ENCODE data around the gene AP2A1.
"Not testable (repeated sequence)": the region's sequence is repeated elsewhere in the genome, so short reads cannot be mapped to it uniquely, and the experiment has no call there.

The AP2A1 gene

GRCh38 chr19:49816590-49816989 is 49.8 kb downstream of the AP2A1 start:
- Histone ChIP-seq H3K27ac (ENCODE audit: low read depth, low read length) (no peak overlapping the region), H3K9ac (ENCODE audit: low read depth, low read length) (no peak overlapping the region), H3K4me1 (ENCODE audit: insufficient read depth, low read length) (peaks cover 4% of the 10 kb centered on the region; the same call in 1 of the 2 replicates), H3K4me3 (ENCODE audit: low read length) (no peak overlapping the region), H3K36me3 (ENCODE audit: insufficient read depth, low read length) (peaks cover 11% of the 10 kb centered on the region), H3K27me3 (ENCODE audit: insufficient read depth, low read length) (no peaks in the 10 kb centered on the region), H3K9me3 (ENCODE audit: insufficient read depth, low read depth, low read length) (no peaks in the 10 kb centered on the region)
- WGBS: 89% methylated on average over 14 of the region's 14 CpGs

- Histone ChIP-seq H3K9ac (ENCODE audit: low read depth, low read length) (peak within 1 kb of the TSS; percentile 96), H3K9me3 (ENCODE audit: insufficient read depth, low read depth, low read length) (no peaks in the 10 kb centered on the region), H3K4me3 (ENCODE audit: low read length) (peak within 1 kb of the TSS; percentile 99), H3K36me3 (ENCODE audit: insufficient read depth, low read length) (peaks cover 16% of the 10 kb centered on the region), H3K4me1 (ENCODE audit: insufficient read depth, low read length) (peaks cover 4% of the 10 kb centered on the region; the same call in 1 of the 2 replicates), H3K27me3 (ENCODE audit: insufficient read depth, low read length) (no peaks in the 10 kb centered on the region), H3K27ac (ENCODE audit: low read depth, low read length) (peak within 1 kb of the TSS; percentile 94)
- WGBS: under 1% methylated on average over 57 of the region's 57 CpGs
Observed at GRCh38 chr19:49817964-49818648, 51.3 kb downstream of the AP2A1 start, which contains the start of gene MED25. MED25 (plus strand) TSS chr19:49818289; CDS start chr19:49818342, 53 bp downstream.

DNA sequence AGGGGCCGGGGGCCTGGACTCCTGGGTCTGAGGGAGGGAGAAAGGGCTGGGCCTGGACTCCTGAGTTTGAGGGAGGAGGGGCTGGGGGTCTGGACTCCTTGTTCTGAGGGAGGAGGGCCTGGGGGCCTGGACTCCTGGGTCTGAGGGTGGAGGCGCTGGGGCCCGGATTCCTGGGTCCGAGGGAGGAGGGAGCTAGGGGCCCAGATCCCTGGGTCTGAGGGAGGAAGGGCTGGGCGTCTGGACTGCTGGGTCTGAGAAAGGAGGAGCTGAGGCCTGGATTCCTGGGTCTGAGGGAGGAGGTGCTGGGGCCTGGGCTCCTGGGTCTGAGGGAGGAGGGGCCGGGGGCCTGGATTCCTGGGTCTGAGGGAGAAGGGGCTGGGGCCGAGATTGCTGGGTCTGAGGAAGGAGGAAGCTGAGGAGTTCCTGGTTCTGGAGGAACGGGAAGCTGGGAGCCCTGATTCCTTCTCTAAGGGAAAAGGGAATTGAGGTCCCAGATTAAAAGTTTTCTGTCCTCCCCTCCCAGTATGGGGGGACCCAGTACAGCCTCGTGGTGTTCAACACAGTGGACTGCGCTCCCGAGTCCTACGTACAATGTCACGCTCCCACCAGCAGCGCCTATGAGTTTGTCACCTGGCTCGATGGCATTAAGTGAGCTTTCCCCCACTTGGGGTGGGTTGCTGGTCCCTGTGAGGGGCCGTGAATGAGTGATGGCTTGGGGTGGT is 52.0 kb downstream of the AP2A1 start:
- Histone ChIP-seq H3K9me3 (ENCODE audit: insufficient read depth, low read depth, low read length) (no peaks in the 10 kb centered on the region), H3K9ac (ENCODE audit: low read depth, low read length) (peak overlapping the region; percentile 96), H3K4me3 (ENCODE audit: low read length) (peak overlapping the region; percentile 99), H3K4me1 (ENCODE audit: insufficient read depth, low read length) (peaks cover 3% of the 10 kb centered on the region; the same call in 1 of the 2 replicates), H3K27ac (ENCODE audit: low read depth, low read length) (peak overlapping the region; percentile 94; the same call in 1 of the 2 replicates), H3K36me3 (ENCODE audit: insufficient read depth, low read length) (peaks cover 23% of the 10 kb centered on the region), H3K27me3 (ENCODE audit: insufficient read depth, low read length) (no peaks in the 10 kb centered on the region)
- WGBS: 46% methylated on average over 16 of the region's 16 CpGs

DNA sequence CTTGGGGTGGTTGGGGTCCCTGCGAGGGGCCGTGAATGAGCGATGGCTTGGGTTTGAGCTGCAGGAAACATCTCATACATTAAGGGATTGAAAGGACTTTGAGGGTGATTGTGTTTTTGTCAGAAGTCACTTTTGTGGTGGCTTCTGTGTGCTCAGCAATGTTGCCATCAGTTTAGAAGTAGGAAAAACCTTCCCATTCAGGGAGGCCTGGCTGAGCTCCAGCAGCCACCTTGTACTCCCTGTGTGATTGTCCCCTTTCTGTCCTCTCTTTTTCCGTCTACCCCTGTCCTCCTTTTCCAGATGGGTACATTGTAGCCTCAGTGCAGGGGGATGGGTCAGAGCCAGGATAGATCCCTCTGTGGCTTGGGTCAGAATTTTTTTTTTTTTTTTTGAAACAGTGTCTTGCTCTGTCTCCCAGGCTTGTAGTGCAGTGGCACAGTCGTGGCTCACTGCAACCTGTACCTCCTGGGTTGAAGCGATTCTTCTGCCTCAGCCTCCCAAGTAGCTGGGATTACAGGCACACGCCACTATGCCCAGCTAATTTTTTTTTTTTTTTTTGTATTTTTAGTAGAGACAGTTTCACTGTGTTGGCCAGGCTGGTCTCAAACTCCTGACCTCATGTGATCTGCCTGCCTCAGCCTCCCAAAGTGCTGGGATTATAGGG is 52.8 kb downstream of the AP2A1 start:
- Histone ChIP-seq H3K9ac (ENCODE audit: low read depth, low read length) (0 out of 2 replicates have a peak overlapping the region, but pooled peaks have one; percentile 96), H3K4me3 (ENCODE audit: low read length) (peak overlapping the region; percentile 99), H3K36me3 (ENCODE audit: insufficient read depth, low read length) (peaks cover 25% of the 10 kb centered on the region)
- not testable (repeated sequence) for H3K4me1 ChIP-seq (ENCODE audit: insufficient read depth, low read length); H3K27me3 ChIP-seq (ENCODE audit: insufficient read depth, low read length); H3K27ac ChIP-seq (ENCODE audit: low read depth, low read length); H3K9me3 ChIP-seq (ENCODE audit: insufficient read depth, low read depth, low read length)
- 88% methylated on average over 6 of the region's 7 CpGs for WGBS

DNA sequence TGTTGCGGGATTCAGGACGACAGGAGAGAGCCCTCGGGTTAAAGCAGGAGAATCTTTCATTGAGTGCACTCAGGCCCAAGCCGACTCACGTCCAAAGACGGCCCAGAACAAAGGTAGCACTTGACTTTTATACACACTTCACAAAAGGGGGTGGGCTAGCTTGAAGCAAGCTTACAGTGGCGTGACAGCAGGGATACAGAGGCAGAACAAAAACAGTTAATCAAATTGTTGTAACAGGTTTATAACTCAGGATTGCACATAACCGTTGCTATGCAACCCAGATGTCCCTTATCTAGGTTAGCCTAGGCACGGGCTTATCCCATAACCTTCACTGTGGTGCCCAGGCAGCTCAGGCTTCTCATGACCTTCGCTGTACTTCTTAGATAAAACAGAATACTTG is 53.3 kb downstream of the AP2A1 start:
- Histone ChIP-seq H3K27me3 (ENCODE audit: insufficient read depth, low read length) (no peaks in the 10 kb centered on the region), H3K9me3 (ENCODE audit: insufficient read depth, low read depth, low read length) (no peaks in the 10 kb centered on the region), H3K4me3 (ENCODE audit: low read length) (no peak overlapping the region), H3K4me1 (ENCODE audit: insufficient read depth, low read length) (no peaks in the 10 kb centered on the region; the same call in 1 of the 2 replicates), H3K9ac (ENCODE audit: low read depth, low read length) (no peak overlapping the region), H3K36me3 (ENCODE audit: insufficient read depth, low read length) (peaks cover 25% of the 10 kb centered on the region), H3K27ac (ENCODE audit: low read depth, low read length) (no peak overlapping the region)
- 87% methylated on average over 10 of the region's 10 CpGs for WGBS

DNA sequence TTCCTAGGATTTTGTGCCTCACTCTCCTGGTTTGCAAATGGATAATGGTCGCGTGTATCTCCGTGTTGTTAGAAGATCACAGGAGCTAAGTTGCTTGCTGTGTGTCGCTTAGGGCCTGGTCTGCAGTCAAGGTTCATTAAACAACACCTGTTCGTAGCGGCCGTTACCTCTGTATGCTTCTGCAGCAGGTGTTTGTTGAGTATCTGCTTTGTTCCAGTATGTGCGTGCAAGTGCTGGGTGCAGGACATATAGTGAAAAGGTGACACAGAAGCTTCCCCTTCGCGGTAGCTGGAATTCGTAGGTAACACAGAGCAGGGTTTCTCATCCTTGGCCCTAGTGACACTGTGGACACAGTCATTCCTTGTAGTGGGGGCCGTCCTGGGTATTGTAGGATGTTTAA is 56.7 kb downstream of the AP2A1 start:
- no peak overlapping the region for H3K27ac ChIP-seq (ENCODE audit: low read depth, low read length)
- H3K9ac ChIP-seq (ENCODE audit: low read depth, low read length): no peak overlapping the region
- WGBS: 86% methylated on average over 12 of the region's 12 CpGs
- no peaks in the 10 kb centered on the region; the same call in 1 of the 2 replicates for H3K4me1 ChIP-seq (ENCODE audit: insufficient read depth, low read length)
- no peaks in the 10 kb centered on the region for H3K9me3 ChIP-seq (ENCODE audit: insufficient read depth, low read depth, low read length)
- H3K4me3 ChIP-seq (ENCODE audit: low read length): no peak overlapping the region
- H3K36me3 ChIP-seq (ENCODE audit: insufficient read depth, low read length): peaks cover 25% of the 10 kb centered on the region
- no peaks in the 10 kb centered on the region for H3K27me3 ChIP-seq (ENCODE audit: insufficient read depth, low read length)

DNA sequence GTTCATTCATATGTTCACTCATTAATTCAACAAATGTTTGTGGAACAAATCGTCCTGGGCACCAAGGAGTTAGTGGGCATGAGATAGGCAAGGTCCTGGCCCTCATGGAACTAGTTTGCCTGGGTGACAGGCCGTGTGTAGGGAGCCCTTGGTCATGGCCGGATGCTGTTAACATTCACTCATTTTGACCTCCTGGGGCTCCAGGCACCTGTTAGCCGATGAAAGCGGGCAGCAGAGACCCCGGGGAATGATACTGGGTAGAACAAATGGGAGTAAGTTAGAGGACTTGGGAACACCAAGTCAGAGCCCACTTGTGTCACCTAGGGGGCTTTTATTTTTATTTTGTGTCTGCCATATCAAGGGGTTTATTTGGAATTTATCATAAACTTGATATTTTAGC is 57.9 kb downstream of the AP2A1 start:
- whole genome bisulfite sequencing: 90% methylated on average over 6 of the region's 6 CpGs
- H3K27ac ChIP-seq (ENCODE audit: low read depth, low read length): no peak overlapping the region
- H3K27me3 ChIP-seq (ENCODE audit: insufficient read depth, low read length): no peaks in the 10 kb centered on the region
- H3K4me1 ChIP-seq (ENCODE audit: insufficient read depth, low read length): no peaks in the 10 kb centered on the region
- H3K9ac ChIP-seq (ENCODE audit: low read depth, low read length): no peak overlapping the region
- H3K36me3 ChIP-seq (ENCODE audit: insufficient read depth, low read length): peaks cover 25% of the 10 kb centered on the region
- no peaks in the 10 kb centered on the region for H3K9me3 ChIP-seq (ENCODE audit: insufficient read depth, low read depth, low read length)
- H3K4me3 ChIP-seq (ENCODE audit: low read length): no peak overlapping the region

DNA sequence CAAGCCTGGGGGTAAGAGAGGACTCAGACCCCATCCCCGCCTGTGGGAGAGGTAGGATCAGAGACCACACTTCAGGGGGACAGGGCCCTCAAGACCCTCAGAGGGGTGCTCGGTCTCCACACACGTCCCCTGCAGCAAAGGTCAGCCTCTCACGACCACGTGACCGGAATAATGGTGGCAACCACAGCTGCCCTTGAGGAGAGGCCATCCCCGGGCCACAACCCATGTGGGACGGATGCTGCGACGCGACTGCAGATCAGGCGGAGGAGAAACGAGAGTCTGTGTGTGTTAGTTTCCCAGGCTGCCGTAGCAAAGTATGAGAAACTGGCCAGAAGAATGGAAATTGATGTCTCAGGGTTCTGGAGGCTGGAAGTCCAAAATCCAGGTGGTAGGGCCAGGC is 60.2 kb downstream of the AP2A1 start:
- Histone ChIP-seq H3K4me1 (ENCODE audit: insufficient read depth, low read length) (no peaks in the 10 kb centered on the region), H3K9ac (ENCODE audit: low read depth, low read length) (no peak overlapping the region), H3K27me3 (ENCODE audit: insufficient read depth, low read length) (no peaks in the 10 kb centered on the region), H3K36me3 (ENCODE audit: insufficient read depth, low read length) (peaks cover 27% of the 10 kb centered on the region), H3K9me3 (ENCODE audit: insufficient read depth, low read depth, low read length) (no peaks in the 10 kb centered on the region), H3K27ac (ENCODE audit: low read depth, low read length) (no peak overlapping the region), H3K4me3 (ENCODE audit: low read length) (no peak overlapping the region)
- 95% methylated on average over 14 of the region's 14 CpGs for WGBS

DNA sequence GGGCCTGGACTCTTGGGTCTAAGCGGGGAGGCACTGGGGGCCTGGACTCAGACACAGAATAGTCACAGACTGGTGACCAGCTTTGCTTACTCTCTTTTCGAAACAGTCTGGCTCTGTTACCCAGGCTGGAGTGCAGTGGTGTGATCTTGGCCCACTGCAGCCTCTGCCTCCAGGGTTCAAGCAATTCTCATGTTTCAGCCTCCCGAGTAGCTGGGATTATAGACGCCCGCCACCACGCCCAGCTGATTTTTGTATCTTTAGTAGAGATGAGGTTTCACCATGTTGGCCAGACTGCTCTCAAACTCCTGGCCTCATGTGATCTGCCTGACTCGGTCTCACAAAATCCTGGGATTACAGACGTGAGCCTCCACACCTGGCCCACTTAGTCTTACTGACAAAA is 62.4 kb downstream of the AP2A1 start:
- Histone ChIP-seq H3K36me3 (ENCODE audit: insufficient read depth, low read length) (peaks cover 32% of the 10 kb centered on the region), H3K9ac (ENCODE audit: low read depth, low read length) (no peak overlapping the region), H3K27ac (ENCODE audit: low read depth, low read length) (no peak overlapping the region), H3K4me1 (ENCODE audit: insufficient read depth, low read length) (no peaks in the 10 kb centered on the region), H3K27me3 (ENCODE audit: insufficient read depth, low read length) (no peaks in the 10 kb centered on the region), H3K9me3 (ENCODE audit: insufficient read depth, low read depth, low read length) (no peaks in the 10 kb centered on the region), H3K4me3 (ENCODE audit: low read length) (no peak overlapping the region)
- WGBS: 91% methylated on average over 8 of the region's 8 CpGs

DNA sequence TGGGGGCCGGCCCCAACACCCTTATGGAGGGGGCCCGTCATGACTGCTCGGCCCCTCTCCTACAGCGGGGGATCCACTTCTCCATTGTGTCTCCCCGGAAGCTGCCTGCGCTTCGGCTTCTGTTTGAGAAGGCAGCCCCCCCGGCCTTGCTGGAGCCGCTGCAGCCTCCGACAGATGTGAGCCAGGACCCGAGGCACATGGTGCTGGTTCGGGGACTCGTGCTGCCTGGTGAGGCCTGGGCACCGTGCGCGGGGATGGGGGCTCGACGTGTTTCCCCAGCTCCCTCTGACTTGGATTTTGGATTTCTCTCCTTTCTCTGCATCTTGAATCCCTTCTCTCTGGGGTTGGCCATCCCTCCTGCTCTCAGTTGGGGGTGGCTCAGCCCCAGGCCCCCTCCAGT is 62.9 kb downstream of the AP2A1 start:
- WGBS: 96% methylated on average over 18 of the region's 18 CpGs
- no peaks in the 10 kb centered on the region for H3K9me3 ChIP-seq (ENCODE audit: insufficient read depth, low read depth, low read length)
- H3K9ac ChIP-seq (ENCODE audit: low read depth, low read length): no peak overlapping the region
- peaks cover 37% of the 10 kb centered on the region for H3K36me3 ChIP-seq (ENCODE audit: insufficient read depth, low read length)
- H3K27ac ChIP-seq (ENCODE audit: low read depth, low read length): no peak overlapping the region
- no peaks in the 10 kb centered on the region for H3K4me1 ChIP-seq (ENCODE audit: insufficient read depth, low read length)
- no peak overlapping the region for H3K4me3 ChIP-seq (ENCODE audit: low read length)
- H3K27me3 ChIP-seq (ENCODE audit: insufficient read depth, low read length): no peaks in the 10 kb centered on the region

GRCh38 chr19:49830766-49831165 is 64.0 kb downstream of the AP2A1 start:
- H3K27ac ChIP-seq (ENCODE audit: low read depth, low read length): no peak overlapping the region
- H3K36me3 ChIP-seq (ENCODE audit: insufficient read depth, low read length): peaks cover 46% of the 10 kb centered on the region
- H3K4me3 ChIP-seq (ENCODE audit: low read length): no peak overlapping the region
- H3K9ac ChIP-seq (ENCODE audit: low read depth, low read length): no peak overlapping the region
- no peaks in the 10 kb centered on the region for H3K9me3 ChIP-seq (ENCODE audit: insufficient read depth, low read depth, low read length)
- WGBS: 93% methylated on average over 12 of the region's 12 CpGs
- H3K27me3 ChIP-seq (ENCODE audit: insufficient read depth, low read length): no peaks in the 10 kb centered on the region
- no peaks in the 10 kb centered on the region for H3K4me1 ChIP-seq (ENCODE audit: insufficient read depth, low read length)
